A549 (cell line): ENCODE data around the gene GABRR1. TPM values are rescaled to one million over a fixed set of nuclear protein-coding genes. Genes with fewer than 3 reads are reported as not detected.
A peak's percentile ranks its signal among the peaks of the same experiment; 100 is the strongest.

Experiments
- ATAC-seq, 2 experiments: fragments of 200-7000 bp in 1 of 2; fragments of >200 bp in 1 of 2; cut with Nextera tagmentation in 1 of 2; cut with Tn5 transposase in 1 of 2; 3 replicates each; pipeline versions ENCODE4 v1.8.0 to v1.9.1; 2018 to 2020; ENCODE audit warnings: mild to moderate bottlenecking in 1 of 2, moderate library complexity in 1 of 2
- CTCF ChIA-PET: fragments of 300-600 bp; sonication (Branson Sonifier 250); formaldehyde crosslinking; extraction: SDS; loops from one replicate; lab custom pipeline; 2021; ENCODE audit warnings: antibody characterized with exemption, inconsistent platforms; lab: Yijun Ruan, JAX
- POLR2A ChIA-PET: fragments of 350-600 bp; formaldehyde crosslinking; extraction: SDS; loops from one replicate; lab custom pipeline; 2021; ENCODE audit warnings: antibody characterized with exemption, inconsistent platforms; lab: Yijun Ruan, JAX
- DNase-seq, 2 experiments: peaks; one replicate each; pipeline versions ENCODE4 v3.0.0 to v3.0.0-alpha.2; 2011 to 2016; ENCODE audit warnings: low read depth in 1 of 2, low spot score in 1 of 2
- FAIRE-seq: peaks from 2 replicates; lab custom pipeline; 2011; peaks lifted over from hg19 to GRCh38; lab: Jason Lieb, UNC
- H3K27ac ChIP-seq, 2 experiments: fragments of >200 bp; sonication (Bioruptor Twin); formaldehyde crosslinking; 3 replicates each; pipeline ENCODE4 v1.5.1; 2016 to 2017
- H3K4me1 ChIP-seq: fragments of >200 bp; sonication (Bioruptor Twin); formaldehyde crosslinking; 3 replicates; pipeline ENCODE4 v1.6.1; 2016
- H3K4me2 ChIP-seq: fragments of >200 bp; sonication (Bioruptor Twin); formaldehyde crosslinking; 3 replicates; pipeline ENCODE4 v1.6.1; 2016
- H3K4me3 ChIP-seq: fragments of >200 bp; sonication (Bioruptor Twin); formaldehyde crosslinking; 3 replicates; pipeline ENCODE4 v1.5.1; 2016
- H3K9me3 ChIP-seq: fragments of >200 bp; sonication (Bioruptor Twin); formaldehyde crosslinking; 3 replicates; pipeline ENCODE4 v1.6.1; 2016
- BCL3 ChIP-seq: fragments of >200 bp; sonication (Bioruptor Twin); formaldehyde crosslinking; IDR thresholded peaks from 3 replicates; pipeline ENCODE4 v1.6.1; 2016
- CBX2 ChIP-seq: fragments of 200-600 bp; sonication (generic); IDR thresholded peaks from 2 replicates; pipeline ENCODE4 v1.6.1; 2016; ENCODE audit warnings: low read depth, mild to moderate bottlenecking, borderline replicate concordance
- CBX8 ChIP-seq: fragments of 200-600 bp; sonication (generic); IDR thresholded peaks from 2 replicates; pipeline ENCODE4 v1.6.1; 2016
- CHD4 ChIP-seq: fragments of 200-600 bp; sonication (generic); IDR thresholded peaks from 2 replicates; pipeline ENCODE4 v1.6.1; 2016; ENCODE audit warnings: antibody characterized with exemption, mild to moderate bottlenecking, borderline replicate concordance
- CTCF ChIP-seq: fragments of >200 bp; sonication (Bioruptor Twin); formaldehyde crosslinking; IDR thresholded peaks from 3 replicates; pipeline ENCODE4 v1.5.1; 2016
- EP300 ChIP-seq, 2 experiments: fragments of >200 bp; sonication (Bioruptor Twin); formaldehyde crosslinking; IDR thresholded peaks; 2 replicates in 1 of 2; 3 replicates in 1 of 2; pipeline ENCODE4 v1.6.1; 2016 to 2017
- HES2 ChIP-seq: fragments of >200 bp; sonication (Bioruptor Twin); formaldehyde crosslinking; IDR thresholded peaks from 2 replicates; pipeline ENCODE4 v1.6.1; 2016
- HEYL ChIP-seq: fragments of 250-450 bp; sonication (Bioruptor Pico); IDR thresholded peaks from 2 replicates; pipeline ENCODE4 v1.8.0; 2021; ENCODE audit warnings: mild to moderate bottlenecking, moderate library complexity
- HOXA7 ChIP-seq: fragments of 250-450 bp; sonication (Bioruptor Pico); IDR thresholded peaks from 2 replicates; pipeline ENCODE4 v1.5.0; 2020; ENCODE audit warnings: mild to moderate bottlenecking, moderate library complexity
- JUN ChIP-seq, 2 experiments: fragments of >200 bp; sonication (Bioruptor Twin); formaldehyde crosslinking; IDR thresholded peaks; 2 replicates in 1 of 2; 3 replicates in 1 of 2; pipeline ENCODE4 v1.6.1; 2016 to 2017
- KDM1A ChIP-seq: fragments of 200-600 bp; sonication (generic); IDR thresholded peaks from 2 replicates; pipeline ENCODE4 v1.6.1; 2016; ENCODE audit warnings: low read depth, mild to moderate bottlenecking
- MAFK ChIP-seq: fragments of 450-650 bp; IDR thresholded peaks from 2 replicates; pipeline ENCODE4 v1.6.1; 2014; ENCODE audit not compliant: partially characterized antibody
- NFE2L2 ChIP-seq: fragments of 150-350 bp; conservative IDR thresholded peaks from 2 replicates; pipeline ENCODE4 v1.6.1; 2014; ENCODE audit warnings: low read length
- NR3C1 ChIP-seq: fragments of >200 bp; sonication (Bioruptor Twin); formaldehyde crosslinking; IDR thresholded peaks from 3 replicates; pipeline ENCODE4 v1.6.1; 2017
- PBX3 ChIP-seq: IDR thresholded peaks from 2 replicates; pipeline ENCODE4 v1.6.1; 2012
- RAD21 ChIP-seq, 2 experiments: fragments of >200 bp in 1 of 2; sonication (Bioruptor Twin) in 1 of 2; formaldehyde crosslinking in 1 of 2; IDR thresholded peaks in 1 of 2; conservative IDR thresholded peaks in 1 of 2; 2 replicates in 1 of 2; 3 replicates in 1 of 2; pipeline ENCODE4 v1.6.1; 2012 to 2018; ENCODE audit warnings: inconsistent platforms in 1 of 2
- RCOR1 ChIP-seq: fragments of 150-350 bp; IDR thresholded peaks from 2 replicates; pipeline ENCODE4 v1.6.1; 2014; ENCODE audit warnings: antibody characterized with exemption, low read length, low read depth
- REST ChIP-seq: fragments of 200-600 bp; sonication (generic); IDR thresholded peaks from 2 replicates; pipeline ENCODE4 v1.6.1; 2016; ENCODE audit warnings: antibody characterized with exemption, mild to moderate bottlenecking, moderate library complexity
- SMC3 ChIP-seq: fragments of >200 bp; sonication (Bioruptor Twin); formaldehyde crosslinking; IDR thresholded peaks from 3 replicates; pipeline ENCODE4 v1.6.1; 2018; ENCODE audit warnings: inconsistent platforms
- TFCP2L1 ChIP-seq: fragments of 250-450 bp; sonication (Bioruptor Pico); IDR thresholded peaks from 2 replicates; pipeline ENCODE4 v1.5.0; 2021; ENCODE audit warnings: mild to moderate bottlenecking
- TP53 ChIP-seq: fragments of 250-450 bp; sonication (Bioruptor Pico); IDR thresholded peaks from 2 replicates; pipeline ENCODE4 v1.5.0; 2021; ENCODE audit warnings: mild to moderate bottlenecking, moderate library complexity
- ZC3H11A ChIP-seq: fragments of 450-650 bp; IDR thresholded peaks from 2 replicates; pipeline ENCODE4 v1.6.1; 2014; ENCODE audit warnings: antibody characterized with exemption, mild to moderate bottlenecking
- ZFP36 ChIP-seq: fragments of 450-650 bp; IDR thresholded peaks from 2 replicates; pipeline ENCODE4 v1.6.1; 2014; ENCODE audit warnings: borderline replicate concordance; ENCODE audit not compliant: partially characterized antibody
- ZSCAN20 ChIP-seq: fragments of 250-450 bp; sonication (Bioruptor Pico); IDR thresholded peaks from 2 replicates; pipeline ENCODE4 v1.8.0; 2022; ENCODE audit warnings: mild to moderate bottlenecking, moderate library complexity
- WGBS: methylation state at CpG from one replicate; pipeline ENCODE4 v1.1.6; 2017; ENCODE audit errors: missing lambda C conversion rate; 5-methylcytosine and 5-hydroxymethylcytosine counted together
- polyA plus RNA-seq, 4 experiments: library from polyadenylated mRNA; depleted of rRNA in 3 of 4; stranded (reverse); fragments of >200 nt; fragmentation: RNase III in 1 of 4; extraction: RNeasy Plus Mini Kit Qiagen cat#74134 plus additional on column Dnase treatment in 1 of 4; gene quantifications; 2 replicates in 3 of 4; 3 replicates in 1 of 4; pipeline ENCODE4 v1.2.3, GENCODE V29; 2011 to 2017

The GABRR1 gene
- polyA plus RNA-seq, 2 of the 4 experiments (the other 2 are of a cell fraction) = not detected

GRCh38 chr6:89243331-89243629, 26.1 kb upstream of the GABRR1 start:
- no peak overlapping the region for H3K4me2 ChIP-seq
- ChIA-PET POLR2A (interaction anchor here (1.3 kb wide), 1 partner anchor 261 kb away, joined by 3 read pairs; no protein-coding TSS in a partner anchor), CTCF (interaction anchor here (0.7 to 2.2 kb wide), 3 partner anchors 120 to 261 kb away, joined by 3 to 13 read pairs (median 12); no protein-coding TSS in a partner anchor)
- no peak for TF ChIP-seq PBX3
- no peak for TF ChIP-seq NFE2L2
- TF ChIP-seq JUN (IDR thresholded peaks at IDR 0.05) = no peak
- TF ChIP-seq RCOR1 = no peak
- TF ChIP-seq REST = no peak
- TF ChIP-seq HOXA7 (CRISPR knock-in tag) = no peak
- no peak for TF ChIP-seq TP53 (CRISPR knock-in tag)
- TF ChIP-seq HES2 = no peak
- no peak for TF ChIP-seq ZSCAN20 (CRISPR knock-in tag)
- TF ChIP-seq MAFK = no peak
- TF ChIP-seq BCL3 = no peak
- TF ChIP-seq KDM1A = no peak
- no peak for TF ChIP-seq NR3C1
- no peaks in the 10 kb centered on the region for H3K4me1 ChIP-seq
- WGBS = 73% methylated on average over 1 of the region's 1 CpG
- DNase-seq (no peak), ATAC-seq (no peak), FAIRE-seq (no peak)
- H3K9me3 ChIP-seq = no peaks in the 10 kb centered on the region
- no peak overlapping the region for H3K27ac ChIP-seq
- H3K4me3 ChIP-seq = no peak overlapping the region

- ChIA-PET CTCF (interaction anchor here (0.6 to 3.0 kb wide), 13 partner anchors 85 to 297 kb away, joined by 3 to 34 read pairs (median 3); no protein-coding TSS in a partner anchor), POLR2A (interaction anchor here (0.6 to 1.3 kb wide), 3 partner anchors 55 to 260 kb away, joined by 3 read pairs; no protein-coding TSS in a partner anchor)
- ATAC-seq = peak; percentile 64 to 79; a peak in 5 of 6 replicates
- no peak overlapping the region for H3K4me2 ChIP-seq
- peak; percentile 25 to 59 for DNase-seq
- no peak overlapping the region for H3K4me3 ChIP-seq
- H3K9me3 ChIP-seq = no peaks in the 10 kb centered on the region
- H3K27ac ChIP-seq = no peak overlapping the region
- no peak for FAIRE-seq
- no peaks in the 10 kb centered on the region for H3K4me1 ChIP-seq
- 28% methylated on average over 3 of the region's 3 CpGs for WGBS
- TF ChIP-seq CHD4 (no peak), TFCP2L1 (no peak), SMC3 (peak; percentile 82), RAD21 (conservative IDR thresholded peaks at IDR 0.05 in 1 of 2, IDR thresholded peaks at IDR 0.05 in 1 of 2) (peak; percentile 74 to 79), HOXA7 (CRISPR knock-in tag) (no peak), HEYL (CRISPR knock-in tag) (no peak), PBX3 (no peak), TP53 (CRISPR knock-in tag) (no peak), ZC3H11A (no peak), CBX8 (no peak), CBX2 (no peak), CTCF (peak; percentile 56), ZFP36 (peak; percentile 72), EP300 (IDR thresholded peaks at IDR 0.05) (no peak)
These were observed 25.6 kb upstream of the GABRR1 start for GRCh38 chr6:89242574-89243330.
